ENCODE data around the gene NDUFS3. TPM values are rescaled to one million over a fixed set of nuclear protein-coding genes. Genes with fewer than 3 reads are reported as not detected.
A peak's percentile ranks its signal among the peaks of the same experiment; 100 is the strongest.
"Not testable (repeated sequence)": the region's sequence is repeated elsewhere in the genome, so short reads cannot be mapped to it uniquely, and the experiment has no call there.

Gene NDUFS3
- polyA plus RNA-seq, 1 donor (not counting 4 experiments of a cell fraction or from before 2014, with no cell fraction given): 119 TPM

DNA sequence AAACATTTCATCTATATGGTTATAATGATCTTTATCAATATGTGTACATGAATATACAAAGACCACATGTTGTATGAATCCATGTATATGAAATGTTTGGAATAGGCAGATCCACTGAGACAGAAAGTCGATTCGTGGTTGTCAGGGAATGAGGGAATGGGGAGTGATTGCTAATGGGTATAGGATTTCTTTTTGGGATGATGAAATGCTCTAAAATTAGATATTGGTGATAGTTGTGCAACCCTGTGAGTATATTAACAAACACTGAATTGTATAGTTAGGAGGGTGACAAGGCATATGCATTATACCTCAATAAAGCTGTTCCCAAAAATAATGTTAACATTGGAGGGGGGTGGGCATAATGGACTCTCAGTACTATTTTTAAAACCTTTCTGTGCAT lies 18.4 kb upstream of the NDUFS3 start:
- Histone ChIP-seq H3K9me3 (ENCODE audit: control insufficient read depth, low read depth, low read length) (no peaks in the 10 kb centered on the region), H3K4me2 (ENCODE audit: control insufficient read depth, extremely low read depth, insufficient read depth, low read depth, low read length) (no peak overlapping the region), H3K9ac (ENCODE audit: control insufficient read depth, extremely low read depth, insufficient read depth, low read length) (no peak overlapping the region), H2AFZ (ENCODE audit: control insufficient read depth, low read length) (no peak overlapping the region), H3K4me1 (ENCODE audit: control insufficient read depth, extremely low read depth, insufficient read depth, low read length) (peaks cover 5% of the 10 kb centered on the region), H3K27me3 (ENCODE audit: control insufficient read depth, extremely low read depth, insufficient read depth, low read length) (no peaks in the 10 kb centered on the region), H3K36me3 (ENCODE audit: control insufficient read depth in 2 of 2, extremely low read depth in 1 of 2, insufficient read depth in 2 of 2, low read length in 2 of 2) (no peaks in the 10 kb centered on the region), H3K27ac (ENCODE audit: control insufficient read depth, insufficient read depth, low read length) (no peak overlapping the region), H3K9me1 (ENCODE audit: control insufficient read depth, extremely low read depth, insufficient read depth, low read length) (no peaks in the 10 kb centered on the region), H3K4me3 (ENCODE audit: control insufficient read depth in 2 of 3, extremely low read depth in 1 of 3, insufficient read depth in 2 of 3, low read depth in 1 of 3, low read length in 3 of 3) (no peak overlapping the region), H4K20me1 (ENCODE audit: control insufficient read depth, extremely low read depth, insufficient read depth, low read length) (no peaks in the 10 kb centered on the region), H3K79me2 (ENCODE audit: control insufficient read depth, insufficient read depth, low read length) (peaks cover 5% of the 10 kb centered on the region)
- TF ChIP-seq, protein P1, sequence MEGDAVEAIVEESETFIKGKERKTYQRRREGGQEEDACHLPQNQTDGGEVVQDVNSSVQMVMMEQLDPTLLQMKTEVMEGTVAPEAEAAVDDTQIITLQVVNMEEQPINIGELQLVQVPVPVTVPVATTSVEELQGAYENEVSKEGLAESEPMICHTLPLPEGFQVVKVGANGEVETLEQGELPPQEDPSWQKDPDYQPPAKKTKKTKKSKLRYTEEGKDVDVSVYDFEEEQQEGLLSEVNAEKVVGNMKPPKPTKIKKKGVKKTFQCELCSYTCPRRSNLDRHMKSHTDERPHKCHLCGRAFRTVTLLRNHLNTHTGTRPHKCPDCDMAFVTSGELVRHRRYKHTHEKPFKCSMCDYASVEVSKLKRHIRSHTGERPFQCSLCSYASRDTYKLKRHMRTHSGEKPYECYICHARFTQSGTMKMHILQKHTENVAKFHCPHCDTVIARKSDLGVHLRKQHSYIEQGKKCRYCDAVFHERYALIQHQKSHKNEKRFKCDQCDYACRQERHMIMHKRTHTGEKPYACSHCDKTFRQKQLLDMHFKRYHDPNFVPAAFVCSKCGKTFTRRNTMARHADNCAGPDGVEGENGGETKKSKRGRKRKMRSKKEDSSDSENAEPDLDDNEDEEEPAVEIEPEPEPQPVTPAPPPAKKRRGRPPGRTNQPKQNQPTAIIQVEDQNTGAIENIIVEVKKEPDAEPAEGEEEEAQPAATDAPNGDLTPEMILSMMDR (optimal IDR thresholded peaks at IDR 0.05 in 1 of 3, IDR thresholded peaks at IDR 0.05 in 1 of 3, conservative IDR thresholded peaks at IDR 0.05 in 1 of 3; ENCODE audit: extremely low read depth in 1 of 3, insufficient read depth in 2 of 3, low read length in 3 of 3): no peak
- no peak for TF ChIP-seq EZH2 (IDR thresholded peaks at IDR 0.05; ENCODE audit: low read length)
- dilution Hi-C loops (cut with MboI; ENCODE audit: extremely low pct_ligation_motif_present, low sequenced_read_pairs): no loop called here
- DNase-seq (ENCODE audit: low read depth, low spot score) (no peak), FAIRE-seq (no peak)

DNA sequence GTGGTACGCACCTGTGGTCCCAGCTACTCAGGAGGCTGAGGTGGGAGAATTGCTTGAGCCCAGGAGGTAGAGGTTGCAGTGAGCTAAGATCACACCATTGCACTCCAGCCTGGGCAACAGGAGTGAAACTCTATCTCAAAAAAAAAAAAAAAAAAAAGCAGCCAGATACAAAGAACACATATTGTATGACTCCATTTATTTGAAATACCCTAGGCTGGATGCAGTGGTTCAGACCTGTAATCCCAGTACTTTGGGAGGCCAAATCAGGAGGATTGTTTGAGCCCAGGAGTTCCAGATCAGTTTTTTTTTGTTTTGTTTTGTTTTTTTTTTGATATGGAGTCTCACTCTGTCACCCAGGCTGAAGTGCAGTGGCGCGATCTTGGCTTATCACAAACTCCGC lies 16.5 kb upstream of the NDUFS3 start:
- H3K4me3 ChIP-seq (ENCODE audit: control insufficient read depth in 2 of 3, extremely low read depth in 1 of 3, insufficient read depth in 2 of 3, low read depth in 1 of 3, low read length in 3 of 3); H3K27me3 ChIP-seq (ENCODE audit: control insufficient read depth, extremely low read depth, insufficient read depth, low read length); H3K9ac ChIP-seq (ENCODE audit: control insufficient read depth, extremely low read depth, insufficient read depth, low read length); H2AFZ ChIP-seq (ENCODE audit: control insufficient read depth, low read length); FAIRE-seq; H3K36me3 ChIP-seq (ENCODE audit: control insufficient read depth in 2 of 2, extremely low read depth in 1 of 2, insufficient read depth in 2 of 2, low read length in 2 of 2); H3K4me2 ChIP-seq (ENCODE audit: control insufficient read depth, extremely low read depth, insufficient read depth, low read depth, low read length); H3K9me1 ChIP-seq (ENCODE audit: control insufficient read depth, extremely low read depth, insufficient read depth, low read length); H3K9me3 ChIP-seq (ENCODE audit: control insufficient read depth, low read depth, low read length); DNase-seq (ENCODE audit: low read depth, low spot score); H3K27ac ChIP-seq (ENCODE audit: control insufficient read depth, insufficient read depth, low read length); dilution Hi-C loops (cut with MboI; ENCODE audit: extremely low pct_ligation_motif_present, low sequenced_read_pairs); H4K20me1 ChIP-seq (ENCODE audit: control insufficient read depth, extremely low read depth, insufficient read depth, low read length): not testable (repeated sequence)
- Histone ChIP-seq H3K4me1 (ENCODE audit: control insufficient read depth, extremely low read depth, insufficient read depth, low read length) (peaks cover 13% of the 10 kb centered on the region), H3K79me2 (ENCODE audit: control insufficient read depth, insufficient read depth, low read length) (peaks cover 24% of the 10 kb centered on the region)

DNA sequence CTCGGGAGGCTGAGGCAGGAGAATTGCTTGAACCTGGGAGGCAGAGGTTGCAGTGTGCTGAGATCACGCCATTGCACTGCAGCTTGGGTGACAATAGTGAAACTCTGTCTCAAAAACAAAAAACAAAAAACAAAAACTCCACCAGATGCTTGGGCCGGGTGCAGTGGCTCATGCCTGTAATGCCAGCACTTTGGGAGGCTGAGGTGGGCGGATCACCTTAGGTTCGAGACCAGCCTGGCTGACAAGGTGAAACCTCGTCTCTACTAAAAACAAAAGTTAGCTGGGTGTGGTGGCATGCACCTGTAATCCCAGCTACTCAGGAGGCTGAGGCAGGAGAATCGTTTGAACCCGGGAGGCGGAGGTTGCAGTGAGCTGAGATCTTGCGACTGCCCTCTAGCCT lies 14.5 kb upstream of the NDUFS3 start:
- dilution Hi-C loops (cut with MboI; ENCODE audit: extremely low pct_ligation_motif_present, low sequenced_read_pairs); H2AFZ ChIP-seq (ENCODE audit: control insufficient read depth, low read length); H3K9me3 ChIP-seq (ENCODE audit: control insufficient read depth, low read depth, low read length); FAIRE-seq; H4K20me1 ChIP-seq (ENCODE audit: control insufficient read depth, extremely low read depth, insufficient read depth, low read length); H3K27ac ChIP-seq (ENCODE audit: control insufficient read depth, insufficient read depth, low read length); H3K4me3 ChIP-seq (ENCODE audit: control insufficient read depth in 2 of 3, extremely low read depth in 1 of 3, insufficient read depth in 2 of 3, low read depth in 1 of 3, low read length in 3 of 3); H3K27me3 ChIP-seq (ENCODE audit: control insufficient read depth, extremely low read depth, insufficient read depth, low read length); H3K9me1 ChIP-seq (ENCODE audit: control insufficient read depth, extremely low read depth, insufficient read depth, low read length); H3K36me3 ChIP-seq (ENCODE audit: control insufficient read depth in 2 of 2, extremely low read depth in 1 of 2, insufficient read depth in 2 of 2, low read length in 2 of 2); DNase-seq (ENCODE audit: low read depth, low spot score): not testable (repeated sequence)
- Histone ChIP-seq H3K79me2 (ENCODE audit: control insufficient read depth, insufficient read depth, low read length) (peaks cover 40% of the 10 kb centered on the region), H3K4me1 (ENCODE audit: control insufficient read depth, extremely low read depth, insufficient read depth, low read length) (peaks cover 13% of the 10 kb centered on the region), H3K9ac (ENCODE audit: control insufficient read depth, extremely low read depth, insufficient read depth, low read length) (peak overlapping the region; percentile 94), H3K4me2 (ENCODE audit: control insufficient read depth, extremely low read depth, insufficient read depth, low read depth, low read length) (peak overlapping the region; percentile 89)
